ENCODE data around the gene COL23A1. TPM values are rescaled to one million over a fixed set of nuclear protein-coding genes. Genes with fewer than 3 reads are reported as not detected.

Gene COL23A1
- total RNA-seq, 1 experiment from 2014 or later, result not detected

- no peaks in the 10 kb centered on the region for H3K36me3 ChIP-seq
- H3K9me3 ChIP-seq (replicated peaks), result no peaks in the 10 kb centered on the region
- no peak for DNase-seq
- H3K4me3 ChIP-seq, result no peak overlapping the region
- H3K27me3 ChIP-seq, result no peaks in the 10 kb centered on the region
- H3K4me1 ChIP-seq, result no peaks in the 10 kb centered on the region
- no peak overlapping the region for H3K27ac ChIP-seq
Observed at GRCh38 chr5:178366998-178367735, 223.0 kb downstream of the COL23A1 start.

DNA sequence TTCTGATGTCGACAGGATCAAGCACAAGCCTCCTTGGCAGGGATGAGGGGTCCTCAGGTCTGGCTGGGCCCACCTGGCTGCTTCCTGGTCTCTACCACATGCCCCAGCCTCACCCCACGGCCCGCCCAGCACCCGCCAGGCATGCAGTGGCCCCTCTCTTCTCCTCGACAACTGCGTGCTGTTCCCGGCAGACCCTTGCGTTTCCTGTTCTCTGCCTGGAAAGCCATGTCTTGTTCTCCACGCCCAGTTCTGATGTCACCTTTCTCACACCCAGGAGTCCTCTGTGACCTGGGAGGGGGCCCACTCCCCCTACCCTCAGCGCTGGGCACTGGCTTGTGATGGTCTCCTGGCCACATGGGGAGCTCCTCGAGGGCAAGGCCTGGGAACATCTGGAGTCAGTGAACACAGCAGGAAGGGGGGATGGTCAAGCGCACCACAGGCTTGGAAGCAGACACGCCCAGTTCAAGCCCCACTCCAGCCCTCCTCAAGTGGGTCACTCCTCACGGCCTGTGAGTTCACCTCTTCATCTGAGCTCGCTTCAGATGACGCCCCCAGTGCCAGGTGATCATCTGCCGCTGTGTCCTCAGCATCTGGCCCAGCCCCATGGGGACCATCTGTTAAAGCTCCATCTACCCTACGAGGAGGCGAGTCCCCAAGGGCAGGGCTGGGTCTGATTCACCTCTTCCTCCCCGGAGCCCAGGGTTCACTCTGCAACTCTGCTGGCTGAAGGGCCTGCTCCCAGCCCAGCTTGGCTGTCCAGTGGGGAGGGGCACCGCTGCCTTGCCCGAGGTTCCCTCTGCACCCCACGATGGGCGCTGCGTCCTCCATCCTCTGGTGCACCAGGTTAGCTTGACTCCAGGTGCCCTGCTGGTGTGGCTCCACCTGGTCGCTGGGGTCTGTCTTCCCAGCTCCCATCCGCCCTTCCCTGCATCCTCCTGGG is 224.4 kb downstream of the COL23A1 start:
- Histone ChIP-seq H3K4me3 (no peak overlapping the region), H3K9me3 (replicated peaks) (no peaks in the 10 kb centered on the region), H3K27me3 (no peaks in the 10 kb centered on the region), H3K27ac (no peak overlapping the region), H3K4me1 (no peaks in the 10 kb centered on the region), H3K36me3 (no peaks in the 10 kb centered on the region)
- DNase-seq, result no peak

DNA sequence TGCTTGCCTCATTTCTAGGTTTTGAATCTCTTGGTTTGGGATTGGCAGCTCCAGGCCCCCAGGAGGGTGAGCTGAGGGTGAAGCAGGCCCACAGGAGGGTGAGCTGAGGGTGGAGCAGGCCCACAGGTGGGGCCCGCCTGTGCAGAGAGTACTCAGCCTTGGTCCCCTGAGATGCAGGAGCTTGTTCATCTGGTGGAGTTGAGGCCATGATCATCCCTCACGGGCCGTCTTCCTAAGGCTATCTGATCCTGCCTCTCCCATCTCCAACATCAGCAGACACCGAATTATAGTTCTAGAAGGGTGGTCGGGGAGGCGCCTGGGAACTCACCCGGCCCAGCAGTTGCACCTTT is 225.9 kb downstream of the COL23A1 start:
- Histone ChIP-seq H3K27ac (no peak overlapping the region), H3K27me3 (peaks cover 3% of the 10 kb centered on the region; the same call in 1 of the 2 replicates)

GRCh38 chr5:178363501-178364325 is 226.5 kb downstream of the COL23A1 start:
- H3K27me3 ChIP-seq, result peaks cover 3% of the 10 kb centered on the region; the same call in 1 of the 2 replicates
- H3K4me3 ChIP-seq, result no peak overlapping the region
- H3K9me3 ChIP-seq (replicated peaks), result no peaks in the 10 kb centered on the region
- no peak overlapping the region for H3K27ac ChIP-seq
- no peaks in the 10 kb centered on the region for H3K4me1 ChIP-seq
- no peak for DNase-seq
- no peaks in the 10 kb centered on the region for H3K36me3 ChIP-seq

More for the DNA sequence above, 225.9 kb downstream of the COL23A1 start:
- no peak overlapping the region for H3K4me3 ChIP-seq
- H3K9me3 ChIP-seq (replicated peaks), result no peaks in the 10 kb centered on the region
- H3K36me3 ChIP-seq, result no peaks in the 10 kb centered on the region
- no peaks in the 10 kb centered on the region for H3K4me1 ChIP-seq
- DNase-seq, result no peak

DNA sequence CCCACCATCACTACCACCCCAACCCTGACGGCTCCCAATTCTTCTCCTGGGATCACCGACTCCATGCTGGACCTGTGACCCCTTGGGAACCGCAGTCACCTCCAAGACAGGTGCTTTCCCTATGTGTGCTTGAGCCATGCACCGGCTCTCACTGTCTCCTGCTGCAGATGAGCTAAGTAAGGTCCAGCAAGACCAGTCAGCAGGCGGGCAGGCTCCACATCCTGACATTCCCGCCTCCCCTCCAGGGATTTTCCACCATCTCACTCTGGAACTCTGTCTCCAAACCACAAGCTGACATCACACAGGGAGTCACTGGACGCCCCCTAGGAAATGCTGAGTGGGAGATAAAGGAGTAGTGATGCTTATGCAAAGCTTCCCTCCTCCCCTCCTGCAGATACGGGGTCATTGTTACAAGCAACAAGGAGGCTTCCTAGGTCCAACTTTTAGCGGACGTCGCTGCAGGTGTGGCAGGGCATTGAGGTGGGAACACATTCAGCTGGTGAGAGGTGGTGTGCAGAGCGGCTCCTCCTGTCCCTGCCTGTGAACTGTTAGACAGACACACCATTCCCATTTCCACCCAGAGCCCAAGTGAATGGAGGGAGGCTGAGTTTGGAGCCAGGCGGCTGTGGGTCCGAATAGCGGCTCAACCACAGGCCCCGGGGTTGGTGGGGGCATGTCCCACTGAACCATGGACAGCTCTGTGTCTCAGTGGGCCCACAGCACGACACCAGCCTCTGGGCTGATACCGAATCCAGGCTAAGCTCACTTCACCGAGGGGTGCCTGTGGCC is 228.3 kb downstream of the COL23A1 start:
- H3K4me1 ChIP-seq, result no peaks in the 10 kb centered on the region
- H3K9me3 ChIP-seq (replicated peaks), result no peaks in the 10 kb centered on the region
- no peak for DNase-seq
- no peak overlapping the region for H3K27ac ChIP-seq
- no peaks in the 10 kb centered on the region for H3K36me3 ChIP-seq
- peaks cover 3% of the 10 kb centered on the region; the same call in 1 of the 2 replicates for H3K27me3 ChIP-seq
- H3K4me3 ChIP-seq, result no peak overlapping the region

DNA sequence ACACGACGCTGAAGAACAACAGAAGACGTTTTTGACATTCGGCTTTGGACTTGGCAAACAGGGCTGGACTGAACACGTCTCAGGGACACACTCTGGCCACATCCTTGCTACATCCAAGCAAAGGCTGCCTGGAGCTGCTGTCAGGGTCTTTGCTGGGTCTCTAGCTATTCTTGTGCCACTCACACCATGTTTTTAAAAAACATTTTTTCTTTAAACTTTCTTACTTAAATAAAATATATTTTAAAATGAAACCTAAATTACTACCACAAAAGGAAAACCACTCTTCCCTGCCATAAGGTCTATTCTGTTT is 229.3 kb downstream of the COL23A1 start:
- Histone ChIP-seq H3K9me3 (replicated peaks) (no peaks in the 10 kb centered on the region), H3K27me3 (peaks cover 3% of the 10 kb centered on the region; the same call in 1 of the 2 replicates)

GRCh38 chr5:178360222-178360925 is 229.8 kb downstream of the COL23A1 start:
- H3K9me3 ChIP-seq (replicated peaks), result no peaks in the 10 kb centered on the region
- no peaks in the 10 kb centered on the region for H3K4me1 ChIP-seq
- no peak for DNase-seq
- H3K27ac ChIP-seq, result no peak overlapping the region
- H3K4me3 ChIP-seq, result no peak overlapping the region
- peaks cover 3% of the 10 kb centered on the region; the same call in 1 of the 2 replicates for H3K27me3 ChIP-seq
- no peaks in the 10 kb centered on the region for H3K36me3 ChIP-seq

More for the DNA sequence above, 229.3 kb downstream of the COL23A1 start:
- H3K27ac ChIP-seq, result no peak overlapping the region
- H3K36me3 ChIP-seq, result no peaks in the 10 kb centered on the region
- H3K4me1 ChIP-seq, result no peaks in the 10 kb centered on the region
- H3K4me3 ChIP-seq, result no peak overlapping the region
- no peak for DNase-seq

GRCh38 chr5:178359738-178360137 is 230.5 kb downstream of the COL23A1 start:
- Histone ChIP-seq H3K4me3 (no peak overlapping the region), H3K4me1 (no peaks in the 10 kb centered on the region), H3K36me3 (no peaks in the 10 kb centered on the region), H3K27me3 (peaks cover 3% of the 10 kb centered on the region; the same call in 1 of the 2 replicates), H3K9me3 (replicated peaks) (no peaks in the 10 kb centered on the region), H3K27ac (no peak overlapping the region)
- DNase-seq, result no peak

GRCh38 chr5:178357678-178358077 is 232.5 kb downstream of the COL23A1 start:
- H3K27ac ChIP-seq, result no peak overlapping the region
- DNase-seq, result no peak
- peaks cover 3% of the 10 kb centered on the region; the same call in 1 of the 2 replicates for H3K27me3 ChIP-seq
- no peak overlapping the region for H3K4me3 ChIP-seq
- H3K36me3 ChIP-seq, result no peaks in the 10 kb centered on the region
- H3K4me1 ChIP-seq, result no peaks in the 10 kb centered on the region
- H3K9me3 ChIP-seq (replicated peaks), result no peaks in the 10 kb centered on the region

- Histone ChIP-seq H3K27me3 (peaks cover 3% of the 10 kb centered on the region; the same call in 1 of the 2 replicates), H3K9me3 (replicated peaks) (no peaks in the 10 kb centered on the region), H3K27ac (no peak overlapping the region), H3K36me3 (no peaks in the 10 kb centered on the region), H3K4me3 (no peak overlapping the region), H3K4me1 (no peaks in the 10 kb centered on the region)
- no peak for DNase-seq
Observed at GRCh38 chr5:178357121-178357521, 233.1 kb downstream of the COL23A1 start.

- no peak overlapping the region for H3K27ac ChIP-seq
- H3K9me3 ChIP-seq (replicated peaks), result no peaks in the 10 kb centered on the region
- H3K36me3 ChIP-seq, result no peaks in the 10 kb centered on the region
- H3K27me3 ChIP-seq, result peaks cover 3% of the 10 kb centered on the region; the same call in 1 of the 2 replicates
- no peak for DNase-seq
- H3K4me1 ChIP-seq, result no peaks in the 10 kb centered on the region
- no peak overlapping the region for H3K4me3 ChIP-seq
Observed at GRCh38 chr5:178356431-178356872, 233.7 kb downstream of the COL23A1 start.

GRCh38 chr5:178355671-178356070 is 234.5 kb downstream of the COL23A1 start:
- no peaks in the 10 kb centered on the region for H3K4me1 ChIP-seq
- H3K9me3 ChIP-seq (replicated peaks), result no peaks in the 10 kb centered on the region
- no peak for DNase-seq
- H3K36me3 ChIP-seq, result no peaks in the 10 kb centered on the region
- H3K27me3 ChIP-seq, result peaks cover 3% of the 10 kb centered on the region; the same call in 1 of the 2 replicates
- no peak overlapping the region for H3K4me3 ChIP-seq
- no peak overlapping the region for H3K27ac ChIP-seq

GRCh38 chr5:178353461-178353860 is 236.7 kb downstream of the COL23A1 start:
- DNase-seq, result no peak
- H3K4me3 ChIP-seq, result no peak overlapping the region
- no peaks in the 10 kb centered on the region for H3K36me3 ChIP-seq
- H3K27ac ChIP-seq, result no peak overlapping the region
- H3K9me3 ChIP-seq (replicated peaks), result no peaks in the 10 kb centered on the region
- H3K27me3 ChIP-seq, result no peaks in the 10 kb centered on the region
- H3K4me1 ChIP-seq, result no peaks in the 10 kb centered on the region
